HG03060 (cell line): Measurements from ENCODE around the gene TMEM132A.

Experiments used
- ATAC-seq: cut with Tn5 transposase; IDR thresholded peaks from one replicate; pipeline ENCODE4 v1.9.1; 2021; ENCODE audit warnings: low read depth, moderate number of reproducible peaks; ENCODE audit not compliant: unreplicated experiment

Gene TMEM132A

DNA sequence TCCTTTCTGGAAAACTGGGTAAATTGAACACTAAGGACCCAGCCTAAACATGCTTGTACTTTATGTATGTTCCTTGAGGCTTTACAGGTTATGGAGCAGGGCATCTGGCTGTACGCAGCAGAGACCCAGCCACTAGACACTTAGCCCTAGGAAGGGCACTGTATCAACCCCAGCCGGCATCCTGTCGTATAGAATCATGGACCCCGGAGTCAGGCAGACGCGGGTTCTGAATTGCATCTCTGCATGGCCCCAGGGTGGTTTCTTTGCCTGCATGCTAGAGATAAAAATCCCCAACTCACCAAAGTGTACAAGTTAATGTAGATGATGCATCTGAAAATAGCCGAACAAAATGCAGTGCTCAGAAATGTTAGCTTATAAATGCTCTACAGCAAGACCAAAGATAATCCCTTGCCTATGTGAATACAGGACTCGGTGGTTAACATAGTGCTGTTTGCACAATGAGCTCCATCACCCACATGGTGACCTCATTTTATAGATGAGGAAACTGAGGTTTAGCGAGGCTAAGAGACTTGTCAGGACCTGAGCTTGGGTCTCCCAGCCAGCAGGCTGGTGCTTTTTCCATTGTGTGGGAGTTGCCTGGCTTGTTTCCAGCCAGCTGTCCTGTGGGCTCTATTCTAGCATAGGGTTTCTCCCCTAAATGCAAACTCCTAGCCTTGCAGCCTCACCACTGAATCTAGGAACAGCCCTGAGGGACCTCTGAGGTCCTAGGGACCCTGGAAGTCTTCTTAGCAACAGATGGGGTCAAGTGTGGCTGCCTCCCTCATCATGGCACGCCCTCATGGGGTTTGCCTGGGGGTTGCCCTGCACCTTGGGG lies 54.5 kb downstream of the TMEM132A start:
- no peak for ATAC-seq

DNA sequence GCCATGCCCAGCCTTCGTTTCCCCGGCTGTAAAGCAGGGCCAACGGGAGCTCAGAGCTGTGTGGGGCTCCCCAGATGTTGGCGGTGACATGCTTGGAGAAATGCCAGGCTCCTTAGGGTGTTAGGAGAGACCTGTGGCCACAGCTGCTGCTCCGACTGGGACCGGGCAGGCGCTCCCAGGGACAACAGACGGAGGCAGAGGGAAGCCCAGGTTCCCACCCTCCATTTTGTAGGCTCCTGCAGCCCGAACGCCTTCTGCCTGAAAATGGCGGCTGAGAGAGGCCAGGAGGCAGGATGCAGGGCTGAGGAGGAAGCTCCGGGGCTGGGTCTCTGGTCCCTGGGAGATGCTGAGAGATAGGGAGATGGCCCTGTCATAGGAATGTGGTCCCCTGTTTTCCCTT lies 57.3 kb downstream of the TMEM132A start:
- no peak for ATAC-seq

DNA sequence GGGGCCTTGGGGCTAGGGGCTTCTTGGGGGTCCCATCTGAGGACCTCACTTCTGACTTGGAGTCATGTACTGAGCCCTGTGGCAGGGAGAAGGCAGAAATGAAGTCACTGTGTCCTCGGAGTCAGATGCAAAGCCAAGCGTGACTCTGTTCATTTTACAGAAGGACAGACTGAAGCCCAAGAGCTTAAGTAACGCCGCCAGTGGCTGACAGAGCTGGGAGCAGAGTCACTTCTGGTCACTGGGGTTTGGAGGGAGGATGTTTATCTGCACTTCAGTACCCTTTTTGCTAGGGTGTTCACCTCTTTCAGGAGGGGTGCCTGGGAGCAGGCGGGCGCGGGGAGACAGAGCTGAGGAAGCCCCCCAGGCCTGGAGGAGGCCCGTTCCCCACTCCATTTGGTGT lies 57.9 kb downstream of the TMEM132A start:
- no peak for ATAC-seq

DNA sequence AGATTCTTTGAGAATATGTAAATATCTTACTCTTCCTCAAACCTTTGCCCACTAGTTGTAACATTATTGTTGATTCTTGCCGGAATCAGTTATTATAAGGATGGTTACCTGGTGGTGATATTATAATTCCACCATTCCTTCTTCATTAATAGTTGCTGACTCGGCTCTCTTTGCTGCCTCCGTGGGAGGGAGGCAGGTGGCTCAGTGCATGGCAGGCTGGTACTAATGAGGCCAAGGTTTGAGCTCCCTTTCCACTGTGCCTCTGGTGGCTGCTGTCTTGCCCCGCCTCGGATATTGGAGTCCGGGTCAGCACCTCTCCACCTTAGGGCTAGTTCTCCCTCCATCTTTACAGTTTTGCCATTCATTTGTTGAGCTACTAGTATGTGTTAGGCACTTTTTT lies 59.9 kb downstream of the TMEM132A start:
- no peak for ATAC-seq

DNA sequence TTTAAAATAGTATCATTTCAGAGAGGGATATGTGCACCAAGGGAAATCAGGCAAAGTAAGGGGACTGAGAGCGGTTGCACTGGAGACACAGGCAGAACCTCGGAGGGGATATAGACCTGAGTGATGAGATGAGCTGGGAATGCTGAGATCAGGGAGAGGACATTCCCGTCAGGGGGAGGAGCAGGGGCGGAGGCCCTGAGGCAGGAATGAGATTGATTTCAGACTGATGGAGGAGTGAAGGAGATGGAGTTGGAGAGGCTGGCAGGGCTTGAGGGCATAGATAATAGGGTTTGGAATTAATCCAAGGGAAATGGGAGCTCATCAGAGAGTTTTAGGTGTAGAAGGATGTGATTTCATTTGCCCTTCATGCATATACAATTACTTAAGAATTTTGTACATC lies 60.4 kb downstream of the TMEM132A start:
- no peak for ATAC-seq

DNA sequence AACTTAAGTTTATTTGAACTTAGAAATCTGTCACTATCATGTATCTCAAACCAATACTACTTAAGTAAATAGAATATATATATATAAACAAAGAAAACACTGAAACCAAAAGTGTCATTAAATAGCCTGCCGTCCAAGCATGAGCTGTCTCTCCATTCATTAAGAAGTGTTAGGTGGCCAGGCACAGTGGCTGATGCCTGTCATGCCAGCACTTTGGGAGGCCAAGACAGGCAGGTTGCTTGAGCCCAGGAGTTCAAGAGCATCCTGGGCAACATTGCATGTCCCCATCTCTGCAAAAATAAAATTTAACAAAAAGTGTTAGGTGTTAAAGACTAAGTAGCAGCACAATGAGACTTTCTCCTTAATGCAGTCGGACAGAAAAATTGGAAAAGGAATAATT lies 61.2 kb downstream of the TMEM132A start:
- ATAC-seq: no peak

DNA sequence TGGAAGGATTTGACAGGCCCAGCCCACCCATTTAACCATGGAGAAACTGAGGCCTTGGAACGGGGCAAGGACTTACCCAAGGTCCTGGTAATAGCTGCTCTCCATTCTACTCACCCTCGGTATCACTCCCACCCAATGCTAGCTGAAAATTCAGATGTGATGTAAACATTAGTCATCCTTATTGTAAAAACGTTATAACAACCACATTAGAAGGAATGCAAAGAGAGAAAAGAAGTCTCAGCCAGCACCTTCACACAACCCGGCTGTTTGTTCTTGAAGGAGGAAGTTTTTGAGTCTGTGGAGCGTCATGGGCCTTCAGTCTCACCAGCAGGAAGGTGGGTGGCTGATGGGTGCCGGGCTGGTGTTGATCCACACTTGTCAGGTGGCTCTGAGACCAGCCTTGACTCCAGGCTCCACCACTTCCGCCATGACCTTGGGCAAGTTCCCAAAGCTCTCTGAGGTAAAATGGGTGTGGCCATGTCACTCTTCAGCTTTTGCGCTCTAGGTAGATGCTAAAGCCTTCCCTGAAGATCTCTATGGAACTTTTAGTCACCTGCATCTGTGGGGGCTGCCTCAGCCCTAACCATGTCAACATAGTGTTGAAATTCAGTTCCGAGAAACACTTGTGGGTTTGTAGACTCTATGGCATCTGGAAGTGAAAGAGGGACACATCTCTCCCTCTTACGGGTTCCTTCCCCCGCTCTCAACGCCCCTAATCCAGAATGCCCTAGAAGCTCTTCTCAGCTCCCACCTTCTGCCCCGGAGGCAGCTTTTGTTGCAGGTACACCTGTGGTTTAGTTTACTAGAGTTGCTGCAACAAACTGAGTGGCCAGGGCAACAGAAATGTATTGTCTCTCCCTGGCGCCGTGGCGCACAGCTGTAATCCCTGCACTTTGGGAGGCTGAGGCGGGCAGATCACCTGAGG lies 62.0 kb downstream of the TMEM132A start:
- ATAC-seq: no peak
